Coronary artery (tissue), 2 donors: ENCODE measurements around the gene CUL3.
"Not testable (repeated sequence)": the region's sequence is repeated elsewhere in the genome, so short reads cannot be mapped to it uniquely, and the experiment has no call there.

Experiments used
- DNase-seq: peaks from one replicate; pipeline ENCODE4 v3.0.0-alpha.2; 2017; ENCODE audit warnings: low spot score
- H3K27ac ChIP-seq, 2 donors: fragments of 200-600 bp; sonication (generic); one replicate each; pipeline ENCODE4 v1.5.1; 2016 to 2019
- H3K4me3 ChIP-seq: fragments of 200-600 bp; sonication (generic); 2 replicates; pipeline ENCODE4 v1.5.1; 2016; ENCODE audit warnings: mild to moderate bottlenecking, moderate library complexity
- TF ChIP-seq, protein P1 (sequence below): fragments of 200-600 bp; sonication (generic); IDR thresholded peaks from one replicate; pipeline ENCODE4 v1.5.1; 2019; ENCODE audit warnings: antibody characterized with exemption

Gene CUL3

DNA sequence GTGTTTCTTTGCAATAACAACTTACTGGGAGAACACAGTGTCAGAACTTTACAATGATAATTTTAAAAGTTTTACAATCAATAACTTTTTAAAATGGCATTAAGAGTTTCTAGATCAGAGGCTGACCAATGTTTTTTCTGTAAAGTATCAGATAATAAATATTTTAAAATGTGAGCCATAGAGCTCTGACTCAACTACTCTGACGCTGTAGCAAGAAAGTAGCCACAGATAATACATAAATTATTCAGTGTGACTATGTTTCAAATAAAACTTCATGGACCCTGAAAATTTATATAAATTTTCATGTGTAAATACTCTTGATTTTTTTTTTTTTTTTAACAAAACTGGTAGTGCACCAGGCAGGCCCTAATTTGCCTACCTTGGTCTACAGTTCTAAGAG, 77.4 kb downstream of the CUL3 start:
- Histone ChIP-seq H3K27ac (no peak overlapping the region), H3K4me3 (no peak overlapping the region)
- DNase-seq: no peak
- TF ChIP-seq, protein P1, sequence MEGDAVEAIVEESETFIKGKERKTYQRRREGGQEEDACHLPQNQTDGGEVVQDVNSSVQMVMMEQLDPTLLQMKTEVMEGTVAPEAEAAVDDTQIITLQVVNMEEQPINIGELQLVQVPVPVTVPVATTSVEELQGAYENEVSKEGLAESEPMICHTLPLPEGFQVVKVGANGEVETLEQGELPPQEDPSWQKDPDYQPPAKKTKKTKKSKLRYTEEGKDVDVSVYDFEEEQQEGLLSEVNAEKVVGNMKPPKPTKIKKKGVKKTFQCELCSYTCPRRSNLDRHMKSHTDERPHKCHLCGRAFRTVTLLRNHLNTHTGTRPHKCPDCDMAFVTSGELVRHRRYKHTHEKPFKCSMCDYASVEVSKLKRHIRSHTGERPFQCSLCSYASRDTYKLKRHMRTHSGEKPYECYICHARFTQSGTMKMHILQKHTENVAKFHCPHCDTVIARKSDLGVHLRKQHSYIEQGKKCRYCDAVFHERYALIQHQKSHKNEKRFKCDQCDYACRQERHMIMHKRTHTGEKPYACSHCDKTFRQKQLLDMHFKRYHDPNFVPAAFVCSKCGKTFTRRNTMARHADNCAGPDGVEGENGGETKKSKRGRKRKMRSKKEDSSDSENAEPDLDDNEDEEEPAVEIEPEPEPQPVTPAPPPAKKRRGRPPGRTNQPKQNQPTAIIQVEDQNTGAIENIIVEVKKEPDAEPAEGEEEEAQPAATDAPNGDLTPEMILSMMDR: no peak

DNA sequence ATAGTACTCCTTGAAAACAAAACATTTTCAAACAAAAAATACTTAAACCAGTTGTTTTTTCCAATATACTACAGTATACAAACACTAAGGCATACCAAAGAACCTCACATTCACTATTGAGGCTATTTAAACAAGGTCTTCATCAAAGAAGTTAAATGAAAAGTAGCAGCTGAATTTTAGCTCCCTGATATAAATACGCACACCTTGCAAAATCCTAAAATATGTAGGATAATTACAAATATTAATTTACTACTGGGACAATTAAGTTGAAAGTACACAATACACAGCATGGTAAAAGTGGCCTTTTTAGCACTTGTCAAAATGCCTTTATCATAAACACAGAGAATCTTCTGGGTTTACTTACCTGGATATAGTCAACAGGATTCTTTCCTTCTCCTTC, 78.7 kb downstream of the CUL3 start:
- DNase-seq: no peak
- TF ChIP-seq, protein P1: no peak
- Histone ChIP-seq H3K4me3 (no peak overlapping the region), H3K27ac (no peak overlapping the region)

DNA sequence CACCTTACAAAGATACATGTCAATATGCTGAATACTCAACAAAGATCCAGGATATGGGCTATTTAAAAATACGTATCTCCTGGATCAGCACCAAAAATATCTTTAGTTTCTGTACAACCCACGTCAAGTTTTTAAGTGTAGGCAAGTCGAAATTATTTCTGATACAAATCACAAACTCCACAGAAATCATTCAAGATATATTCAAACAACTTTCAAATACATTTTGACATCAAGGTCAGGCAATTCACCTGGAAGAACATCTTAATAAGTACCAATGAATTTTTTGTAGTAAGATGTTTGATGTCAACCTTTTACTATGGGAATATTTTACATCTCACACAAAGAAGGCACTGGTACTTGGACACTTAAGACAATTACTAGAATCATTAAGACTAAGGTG, 86.2 kb downstream of the CUL3 start:
- no peak for DNase-seq
- TF ChIP-seq, protein P1: no peak
- H3K27ac ChIP-seq: no peak overlapping the region
- H3K4me3 ChIP-seq: no peak overlapping the region

DNA sequence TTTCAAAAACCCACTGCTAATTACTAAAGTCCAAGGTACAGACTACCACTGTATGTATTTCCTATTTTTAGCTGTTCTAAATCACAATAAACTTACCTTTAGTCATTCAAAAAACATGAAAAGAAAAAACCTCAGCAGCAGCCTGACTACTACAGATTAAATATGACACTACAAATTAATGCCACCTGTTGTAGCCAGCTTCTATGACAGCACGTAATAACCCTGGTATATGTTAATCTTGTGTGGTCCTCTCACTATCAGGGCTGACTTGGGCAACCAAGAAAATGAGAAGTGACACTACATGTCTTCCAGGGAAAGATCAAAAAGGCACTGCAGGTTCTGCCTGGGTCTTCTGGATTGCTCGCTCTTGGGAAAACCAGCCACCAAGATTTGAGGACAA, 92.6 kb downstream of the CUL3 start:
- no peak for DNase-seq
- TF ChIP-seq, protein P1: no peak
- no peak overlapping the region for H3K27ac ChIP-seq
- H3K4me3 ChIP-seq: no peak overlapping the region

DNA sequence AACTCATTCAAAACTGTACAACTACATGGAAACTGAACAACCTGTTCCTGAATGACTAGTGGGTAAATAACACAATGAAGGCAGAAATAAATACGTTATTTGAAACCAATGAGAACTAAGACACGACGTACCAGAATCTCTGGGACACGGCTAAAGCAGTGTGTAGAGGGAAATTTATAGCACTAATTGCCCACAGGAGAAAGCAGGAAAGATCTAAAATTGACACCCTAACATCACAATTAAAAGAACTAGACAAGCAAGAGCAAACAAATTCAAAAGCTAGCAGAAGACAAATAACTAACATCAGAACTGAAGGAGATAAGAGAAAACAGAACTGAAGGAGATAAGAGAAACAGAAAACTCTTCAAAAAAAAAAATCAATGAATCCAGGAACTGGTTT, 97.2 kb downstream of the CUL3 start:
- not testable (repeated sequence) for H3K27ac ChIP-seq, H3K4me3 ChIP-seq, DNase-seq

DNA sequence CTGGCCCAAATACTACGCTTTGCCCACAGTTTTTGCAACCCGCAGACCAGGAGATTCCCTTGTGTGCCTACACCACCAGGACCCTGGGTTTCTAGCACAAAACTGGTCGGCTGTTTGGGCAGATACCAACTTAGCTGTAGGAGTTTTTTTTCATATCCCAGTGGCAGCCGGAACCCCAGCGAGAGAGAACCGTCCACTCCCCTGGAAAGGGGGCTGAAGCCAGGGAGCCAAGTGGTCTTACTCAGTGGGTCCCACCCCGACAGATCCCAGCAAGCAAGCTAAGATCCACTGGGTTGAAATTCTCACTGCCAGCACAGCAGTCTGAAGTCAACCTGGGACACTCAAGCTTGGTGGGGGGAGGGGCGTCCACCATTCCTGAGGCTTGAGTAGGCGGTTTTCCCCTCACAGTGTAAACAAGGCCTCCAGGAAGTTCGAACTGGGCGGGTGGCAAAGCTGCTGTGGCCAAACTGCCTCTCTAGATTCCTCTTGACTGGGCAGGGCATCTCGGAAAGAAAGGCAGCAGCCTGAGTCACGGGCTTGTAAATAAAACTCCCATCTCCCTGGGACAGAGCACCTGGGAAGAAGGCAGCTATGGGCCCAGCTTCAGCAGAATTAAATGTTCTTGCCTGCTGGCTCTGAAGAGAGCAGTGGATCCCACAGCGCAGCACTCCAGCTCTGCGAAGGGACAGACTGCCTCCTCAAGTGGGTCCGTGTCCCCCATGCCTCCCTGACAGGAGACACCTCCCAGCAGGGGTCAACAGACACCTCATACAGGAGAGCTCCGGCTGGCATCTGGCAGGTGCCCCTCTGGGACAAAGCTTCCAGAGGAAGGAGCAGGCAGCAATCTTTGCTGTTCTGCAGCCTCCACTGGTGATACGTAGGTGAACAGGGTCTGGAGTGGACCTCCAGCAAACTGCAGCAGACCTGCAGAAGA, 99.8 kb downstream of the CUL3 start:
- not testable (repeated sequence) for DNase-seq, H3K27ac ChIP-seq, H3K4me3 ChIP-seq

DNA sequence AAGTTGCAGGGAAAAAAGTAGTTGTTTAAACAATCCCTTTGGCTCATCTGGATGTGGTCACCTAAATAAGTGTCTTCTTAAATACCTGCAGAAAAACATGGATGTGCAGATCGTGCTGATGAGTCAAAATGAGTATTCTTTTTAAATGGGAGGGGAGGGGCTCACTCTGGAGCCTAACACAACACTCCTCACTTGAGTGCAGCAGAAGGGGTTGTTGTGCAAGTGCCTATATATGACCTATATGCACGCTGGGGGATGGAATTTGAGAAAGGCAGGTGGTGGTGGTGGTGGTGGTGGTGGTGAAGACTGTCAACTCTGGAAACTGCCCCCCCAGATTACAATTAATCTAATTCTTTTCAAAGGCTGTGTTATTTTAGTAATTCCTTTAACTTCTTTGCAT, 105.3 kb downstream of the CUL3 start:
- TF ChIP-seq, protein P1: no peak
- no peak for DNase-seq
- Histone ChIP-seq H3K4me3 (no peak overlapping the region), H3K27ac (no peak overlapping the region)

DNA sequence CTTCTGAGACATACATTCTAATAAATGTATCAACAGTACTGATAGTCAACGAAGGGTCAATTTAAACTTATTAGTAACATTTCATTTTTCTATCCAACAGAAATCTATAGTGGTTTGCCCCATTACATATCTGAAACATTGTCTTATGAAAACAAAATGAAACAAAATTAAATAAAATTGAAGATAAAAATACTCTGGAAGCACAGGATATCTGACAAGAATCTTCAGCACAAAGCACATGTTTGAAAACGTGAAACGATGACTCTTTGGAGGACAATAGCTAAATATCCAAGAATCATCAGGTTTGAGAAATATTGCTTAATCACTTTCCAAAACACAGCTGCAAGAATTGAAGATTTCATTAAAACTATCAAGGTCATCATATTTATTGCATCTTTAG, 112.3 kb downstream of the CUL3 start:
- Histone ChIP-seq H3K4me3 (no peak overlapping the region), H3K27ac (no peak overlapping the region)
- TF ChIP-seq, protein P1: no peak
- no peak for DNase-seq
